ENCODE results near the gene FAM110D.

The FAM110D gene

DNA sequence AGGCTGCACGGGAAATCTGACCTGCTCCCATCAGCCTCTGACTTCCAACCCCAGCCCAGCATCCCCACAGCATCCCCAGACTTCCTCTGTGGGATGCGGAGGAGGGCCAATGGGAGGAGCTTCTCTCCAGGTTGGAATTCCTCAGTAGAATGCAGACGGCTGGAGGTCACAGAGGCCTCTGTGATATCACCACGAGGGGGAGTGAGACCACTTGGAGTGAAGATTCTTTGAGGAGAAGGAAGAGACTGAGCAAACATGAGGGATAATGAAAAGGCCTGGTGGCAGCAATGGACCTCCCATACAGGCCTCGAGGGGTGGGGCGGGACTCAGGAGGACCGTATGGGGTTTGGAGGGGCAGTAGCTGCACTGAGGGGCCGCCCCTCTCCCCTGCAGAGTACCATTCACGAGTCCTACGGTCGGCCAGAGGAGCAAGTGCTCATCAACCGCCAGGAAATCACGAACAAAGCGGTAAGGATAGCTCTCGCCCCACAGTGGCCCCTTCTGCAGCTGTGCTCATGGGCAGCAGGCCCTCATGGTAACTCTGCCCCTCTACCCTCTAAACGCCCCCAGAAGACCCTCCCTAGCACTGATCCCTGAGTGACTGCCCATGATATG, 31.6 kb downstream of the FAM110D start, which contains the start of gene CATSPER4:
Gene CATSPER4 (plus strand): TSS at position 230 of the 615 bp plus-strand sequence. CDS start 26 bp downstream, at position 256.
- peak in 1 of 2 donors; percentile 35 for DNase-seq

DNA sequence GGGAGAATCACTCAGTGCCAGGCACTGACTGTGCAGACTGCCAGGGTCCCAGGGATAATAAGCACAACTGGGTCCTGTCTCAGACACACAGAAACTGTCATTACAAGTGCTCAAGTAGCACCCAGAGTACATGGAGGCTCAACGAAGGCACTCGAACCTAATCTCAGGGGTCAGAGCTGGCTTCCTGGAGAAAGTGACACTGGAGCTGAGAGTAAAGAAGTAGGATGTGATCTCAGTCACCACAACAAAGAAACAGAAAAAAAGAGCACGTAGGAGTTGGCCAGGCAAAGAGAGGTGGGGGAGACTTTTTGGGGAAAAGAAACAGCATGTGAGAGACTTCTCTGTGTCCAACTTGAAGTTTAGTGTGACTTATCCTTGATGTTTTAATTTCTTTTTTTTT, 32.9 kb downstream of the FAM110D start:
- DNase-seq, result no peak

DNA sequence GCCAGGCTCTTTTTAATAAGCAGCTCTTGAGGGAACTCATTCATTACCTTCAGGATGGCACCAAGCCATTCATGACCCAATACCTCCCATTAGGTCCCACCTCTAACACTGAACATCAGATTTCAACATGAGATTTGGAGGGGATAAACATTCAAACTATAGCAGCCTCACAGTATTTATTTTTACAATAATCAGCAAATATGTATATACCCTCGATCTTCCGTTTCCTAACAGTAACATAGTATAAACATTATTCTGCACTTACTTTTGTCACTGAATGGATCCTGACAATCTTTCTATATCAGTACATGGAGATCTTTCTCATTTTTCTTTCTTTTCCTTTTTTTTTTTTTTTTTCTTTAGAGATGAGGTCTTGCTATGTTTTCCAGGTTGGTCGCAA, 36.9 kb downstream of the FAM110D start:
- DNase-seq, result no peak

DNA sequence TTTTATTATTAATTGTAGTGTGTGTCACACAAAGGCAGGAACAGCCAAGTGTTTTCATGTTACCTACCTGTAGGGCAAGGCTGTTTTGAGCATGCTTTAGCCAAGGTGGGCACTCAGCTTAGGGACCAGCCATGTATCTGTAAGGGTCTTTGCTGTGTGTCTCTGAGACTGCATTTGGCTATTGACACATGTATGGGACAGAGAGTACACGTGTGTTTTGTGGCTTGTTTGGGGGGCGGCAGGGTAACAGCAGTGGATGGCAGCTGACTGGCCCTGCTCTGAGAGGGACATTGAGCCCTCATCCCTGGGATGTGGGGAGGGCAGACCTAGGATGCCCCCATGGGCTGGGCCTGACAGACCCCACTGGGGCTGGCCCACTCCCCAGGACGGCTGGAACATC, 38.4 kb downstream of the FAM110D start:
- DNase-seq, result no peak

DNA sequence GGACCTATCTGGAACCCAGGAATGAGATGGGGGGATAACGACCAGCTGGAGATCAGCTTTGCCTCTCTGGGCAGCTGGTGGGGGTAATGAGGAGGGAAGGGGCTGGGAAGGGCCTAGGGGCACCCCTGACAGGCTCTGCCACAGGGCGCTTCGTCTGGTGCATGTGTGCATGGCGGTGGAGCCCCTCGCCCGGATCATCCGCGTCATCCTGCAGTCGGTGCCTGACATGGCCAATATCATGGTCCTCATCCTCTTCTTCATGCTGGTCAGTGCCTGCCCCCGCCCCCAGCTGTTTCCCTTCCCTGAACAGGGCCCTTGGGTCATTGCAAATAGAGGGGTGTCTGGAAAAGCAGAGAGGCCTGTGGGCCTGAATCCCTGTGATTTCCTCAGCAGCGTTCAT, 38.9 kb downstream of the FAM110D start:
- no peak for DNase-seq

DNA sequence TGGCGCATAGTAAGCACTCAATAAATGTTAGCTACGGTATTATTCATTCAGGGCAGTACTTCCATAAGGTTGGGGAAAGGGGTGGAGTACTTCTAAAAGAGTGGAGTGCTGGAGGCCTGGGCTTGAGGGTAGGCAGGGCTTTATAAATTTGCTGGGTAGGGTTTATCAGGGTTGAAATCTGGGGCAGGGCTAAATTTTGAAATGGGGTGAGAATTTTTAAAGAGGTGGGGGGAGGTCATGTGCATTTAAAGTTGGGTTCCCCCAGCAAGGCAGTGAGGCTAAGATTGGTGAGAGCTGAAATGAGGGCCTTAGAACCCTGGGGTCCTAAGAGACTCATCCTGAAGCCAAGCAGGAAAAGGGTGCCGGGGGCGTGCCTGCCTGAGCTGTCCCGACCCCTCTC, 41.5 kb downstream of the FAM110D start:
- DNase-seq, result no peak

DNA sequence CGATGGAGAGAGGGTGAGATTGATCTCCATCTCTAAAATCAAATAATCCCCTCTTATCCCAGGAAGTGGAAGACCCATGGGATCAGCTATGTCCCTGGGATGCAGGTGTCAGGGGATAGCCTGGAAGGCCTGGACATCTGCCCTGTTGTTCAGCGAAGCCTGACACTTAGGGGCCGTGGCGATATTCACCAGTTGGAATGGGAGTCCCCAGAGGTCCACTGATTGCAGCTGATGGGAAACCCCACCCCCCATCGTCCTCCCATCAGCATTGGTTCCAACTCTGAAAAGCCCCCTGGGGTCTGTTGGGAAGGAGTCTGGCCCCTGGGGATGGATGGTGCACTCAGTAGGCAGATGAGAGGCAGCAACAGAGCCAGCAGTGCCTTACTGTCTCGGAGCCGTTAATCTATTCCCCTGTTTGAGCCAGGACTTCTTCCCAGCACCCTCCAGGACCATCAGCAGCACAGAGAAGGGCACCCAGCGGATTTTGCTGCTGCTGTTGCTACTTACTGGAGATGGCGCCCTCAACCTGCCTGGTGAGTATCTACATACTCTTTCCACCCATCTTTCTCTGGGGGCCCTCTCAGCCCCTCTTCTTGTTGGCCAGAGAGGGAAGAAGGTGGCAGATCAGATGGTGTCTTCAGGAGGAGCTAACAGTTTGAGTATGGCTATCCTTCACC, 44.9 kb downstream of the FAM110D start:
- DNase-seq, result no peak

DNA sequence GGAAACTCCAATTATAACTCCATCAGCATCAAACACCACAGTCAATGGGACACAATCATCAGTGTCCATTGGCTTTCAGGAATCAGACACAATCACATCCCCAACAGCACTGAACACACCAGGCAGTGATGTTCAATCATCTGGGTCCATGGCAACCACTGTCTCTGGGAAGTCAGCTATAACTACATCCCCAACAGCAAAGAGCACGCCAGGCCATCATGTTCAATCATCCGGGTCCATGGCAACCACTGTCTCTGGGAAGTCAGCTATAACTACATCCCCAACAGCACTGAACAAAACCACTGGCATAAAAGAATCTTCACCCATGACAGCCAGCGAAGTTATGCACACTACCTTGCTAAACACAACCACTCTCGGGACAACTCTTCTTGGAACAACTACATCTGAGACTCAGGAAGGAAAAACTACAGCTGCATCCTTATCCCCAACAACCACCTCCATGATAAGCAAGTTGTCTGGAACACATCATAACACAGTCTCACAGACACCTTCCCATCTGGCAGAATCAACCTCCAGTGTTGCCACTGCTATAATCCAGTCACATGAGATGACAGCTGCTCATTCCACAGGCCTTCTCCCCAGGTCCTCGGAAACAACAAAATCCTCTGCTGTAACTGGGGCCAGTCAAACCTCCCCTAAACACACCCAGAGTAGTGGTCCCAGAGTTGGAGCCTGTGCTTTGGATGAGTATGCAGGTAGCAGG, 51.4 kb downstream of the FAM110D start:
- DNase-seq, result no peak

DNA sequence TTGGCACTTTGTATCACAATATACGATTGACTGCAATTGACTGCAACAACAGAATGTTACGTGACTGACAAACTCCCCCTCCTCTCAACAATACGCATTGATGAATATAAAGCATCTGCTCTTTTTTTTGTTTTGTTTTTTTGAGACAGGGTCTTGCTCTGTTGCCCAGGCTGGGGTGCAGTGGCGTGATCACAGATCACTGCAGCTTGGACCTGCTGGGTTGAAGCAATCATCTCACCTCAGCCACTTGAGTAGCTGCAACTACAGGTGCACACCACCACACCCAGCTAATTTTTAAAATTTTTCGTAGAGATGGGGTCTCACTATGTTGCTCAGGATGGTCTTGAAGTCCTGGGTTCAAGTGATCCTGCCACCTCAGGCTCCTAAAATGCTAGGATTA, 53.8 kb downstream of the FAM110D start:
- DNase-seq, result no peak

DNA sequence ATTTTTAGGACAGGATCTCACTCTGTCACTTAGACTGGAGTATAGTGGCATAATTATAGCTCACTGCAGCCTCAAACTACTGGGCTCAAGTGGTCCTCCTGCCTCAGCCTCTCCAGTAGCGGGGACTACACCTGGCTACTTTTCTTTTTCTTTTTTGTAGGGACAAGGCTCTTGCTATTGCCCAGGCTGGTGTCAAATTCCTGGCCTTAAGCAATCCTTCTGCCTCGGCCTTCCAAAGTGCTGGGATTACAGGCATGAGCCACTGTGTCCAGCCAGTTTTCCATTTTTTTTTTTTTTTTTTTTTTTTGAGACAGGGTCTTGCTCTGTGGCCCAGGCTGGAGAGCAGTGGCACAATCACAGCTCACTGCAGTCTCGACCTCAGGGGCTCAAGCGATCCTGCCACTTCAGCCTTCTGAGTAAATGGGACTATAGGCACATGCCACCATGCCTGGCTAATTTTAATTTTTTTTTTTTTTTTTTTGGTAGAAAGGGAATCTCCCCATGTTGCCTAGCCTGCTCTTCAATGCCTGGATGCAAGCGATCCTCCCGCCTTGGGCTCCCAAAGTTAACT, 54.5 kb downstream of the FAM110D start:
- DNase-seq, result no peak
